Activated naive CD8-positive, alpha-beta T cell treated with anti-CD3 and anti-CD28 coated beads, Interleukin-2, amount 50 U/mL, for 16 hours (primary cell): Measurements from ENCODE around the gene KISS1.

Experiments used
- DNase-seq: peaks from one replicate; pipeline ENCODE4 v3.0.0-alpha.2; 2020; ENCODE audit warnings: low read depth, low spot score

KISS1 gene

GRCh38 chr1:204192046-204192445 lies 4.2 kb downstream of the KISS1 start:
- no peak for DNase-seq

DNA sequence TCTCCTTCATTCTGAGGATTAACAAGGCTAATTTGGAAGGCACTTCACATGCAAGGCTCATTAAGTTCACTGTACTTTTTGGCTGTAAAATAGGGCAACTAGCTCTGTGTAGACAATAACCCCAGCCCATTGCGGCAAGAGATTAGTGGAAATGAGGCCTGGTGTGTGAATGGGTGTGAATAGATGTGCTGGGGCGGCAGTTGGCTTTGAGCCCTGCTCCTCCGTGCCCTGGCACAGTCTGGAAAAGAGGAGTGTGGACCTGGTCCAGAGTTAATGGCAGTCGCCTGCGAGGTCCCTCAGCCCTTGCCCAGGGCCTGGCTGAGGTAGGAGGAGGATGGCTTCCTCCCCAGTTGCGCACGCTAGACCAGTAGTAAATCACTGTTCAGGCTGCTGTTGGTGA lies 4.8 kb downstream of the KISS1 start:
- no peak for DNase-seq

DNA sequence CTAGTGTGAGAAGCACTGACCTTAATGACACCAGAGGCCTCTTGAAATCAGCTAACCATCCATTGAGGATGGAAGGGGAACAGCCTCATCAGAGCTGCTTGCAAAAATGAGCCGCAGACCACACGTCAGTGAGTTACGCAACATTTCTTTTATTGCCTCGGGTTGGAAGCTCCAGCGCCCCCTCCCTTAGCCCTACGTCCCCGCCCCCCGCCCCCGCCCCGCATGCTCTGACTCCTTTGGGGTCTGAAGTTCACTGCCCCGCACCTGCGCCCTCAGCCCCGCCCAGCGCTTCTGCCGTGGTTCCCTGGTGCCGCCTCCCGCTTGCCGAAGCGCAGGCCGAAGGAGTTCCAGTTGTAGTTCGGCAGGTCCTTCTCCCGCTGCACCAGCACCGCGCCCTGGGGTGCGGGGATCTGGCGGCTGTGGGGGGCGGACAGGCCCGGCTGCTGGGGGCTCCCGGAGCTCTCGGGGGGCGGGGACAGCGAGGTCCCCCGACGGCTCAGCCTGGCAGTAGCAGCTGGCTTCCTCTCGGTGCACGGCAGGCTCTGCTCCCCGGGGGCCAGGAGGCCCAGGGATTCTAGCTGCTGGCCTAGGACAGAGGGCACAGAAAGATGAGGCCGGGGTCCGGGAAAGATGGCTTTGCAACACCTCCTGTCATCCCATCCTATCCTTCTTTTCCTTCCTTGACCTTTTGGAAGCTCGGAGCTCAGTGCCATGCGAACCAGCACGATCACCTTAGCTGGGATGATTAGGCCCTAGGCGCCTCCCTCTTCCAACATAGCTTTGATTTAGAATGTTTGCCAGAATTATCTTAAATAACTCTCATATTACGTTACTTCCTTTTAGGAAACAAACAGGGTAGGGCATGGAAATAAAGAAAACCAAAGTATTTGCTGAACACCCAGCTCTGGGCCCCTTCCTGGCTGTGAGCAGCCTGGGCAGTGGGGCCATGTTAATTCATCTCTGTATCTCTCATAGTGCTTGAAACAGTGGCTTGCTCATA lies 5.8 kb downstream of the KISS1 start:
- DNase-seq: no peak

DNA sequence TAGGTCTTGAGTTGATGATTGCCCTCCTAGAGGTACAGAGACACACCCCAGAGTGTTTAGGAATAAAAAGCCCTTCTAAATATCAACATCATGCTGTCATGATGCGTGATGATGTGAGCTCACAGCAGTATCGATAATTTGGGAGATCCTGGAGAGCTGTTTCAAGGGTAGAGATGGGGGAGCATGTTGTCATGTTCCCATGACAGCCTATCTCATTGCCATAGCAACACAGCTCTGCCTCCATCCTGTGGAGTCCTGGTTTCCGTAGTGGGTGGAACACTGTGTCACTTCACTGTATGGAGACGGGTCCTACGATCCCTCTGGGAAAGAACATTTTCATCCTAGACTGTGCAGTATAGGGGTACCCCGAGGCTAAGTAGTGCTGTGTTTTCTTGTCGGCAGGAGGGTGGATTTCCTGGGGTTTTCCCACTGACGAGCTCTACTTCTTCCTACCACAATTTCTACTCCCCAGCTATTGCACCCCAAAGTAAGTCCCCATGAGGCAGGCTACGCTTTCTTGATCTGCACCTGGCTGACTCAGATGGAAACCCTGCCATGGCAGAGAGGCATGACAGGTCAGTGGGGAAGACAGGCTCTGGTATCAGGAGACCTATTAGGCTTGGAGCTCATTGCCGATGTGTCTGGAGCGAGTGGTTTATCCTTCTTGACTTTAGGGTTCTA lies 7.2 kb downstream of the KISS1 start:
- DNase-seq: no peak

DNA sequence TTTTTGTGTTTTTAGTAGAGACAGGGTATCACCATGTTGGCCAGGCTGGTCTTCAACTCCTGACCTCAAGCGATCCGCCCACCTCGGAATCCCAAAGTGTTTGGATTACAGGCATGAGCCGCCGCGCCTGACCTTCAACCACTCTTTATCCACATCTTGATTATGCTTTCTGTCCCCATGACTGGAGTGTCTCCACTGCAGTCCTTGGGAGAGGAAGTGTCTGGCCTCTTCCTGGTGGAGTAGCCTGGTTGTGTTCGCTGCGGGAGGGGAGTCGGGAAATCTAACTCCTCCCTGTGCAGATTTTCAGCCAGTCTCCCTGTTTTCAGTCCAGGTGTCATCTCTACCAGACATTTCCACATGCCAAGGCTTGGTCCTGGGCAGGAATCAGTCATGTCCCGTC lies 9.7 kb downstream of the KISS1 start:
- DNase-seq: no peak

DNA sequence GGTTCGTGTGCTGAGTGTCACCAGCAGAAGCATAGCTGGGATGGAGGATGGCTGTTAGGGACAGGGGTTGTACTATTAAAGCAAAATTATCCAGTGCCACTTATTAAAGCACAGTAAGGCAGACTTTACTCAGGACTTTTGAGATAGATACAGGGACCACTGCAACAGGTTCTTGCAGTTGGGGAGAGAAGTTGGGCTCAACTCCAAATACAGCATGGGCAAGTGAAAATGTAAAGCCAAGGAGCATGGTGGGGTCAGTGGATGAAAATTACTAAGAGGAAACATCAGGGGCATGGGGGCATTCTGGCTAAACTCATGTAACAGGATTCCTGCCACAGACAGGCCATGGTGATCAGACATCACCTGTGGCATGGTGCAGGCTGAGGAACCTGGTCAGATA lies 15.2 kb downstream of the KISS1 start:
- DNase-seq: no peak

- no peak for DNase-seq
Observed at GRCh38 chr1:204180133-204180532, 16.2 kb downstream of the KISS1 start.

- DNase-seq: no peak
Observed at GRCh38 chr1:204178487-204179281, 17.6 kb downstream of the KISS1 start.

DNA sequence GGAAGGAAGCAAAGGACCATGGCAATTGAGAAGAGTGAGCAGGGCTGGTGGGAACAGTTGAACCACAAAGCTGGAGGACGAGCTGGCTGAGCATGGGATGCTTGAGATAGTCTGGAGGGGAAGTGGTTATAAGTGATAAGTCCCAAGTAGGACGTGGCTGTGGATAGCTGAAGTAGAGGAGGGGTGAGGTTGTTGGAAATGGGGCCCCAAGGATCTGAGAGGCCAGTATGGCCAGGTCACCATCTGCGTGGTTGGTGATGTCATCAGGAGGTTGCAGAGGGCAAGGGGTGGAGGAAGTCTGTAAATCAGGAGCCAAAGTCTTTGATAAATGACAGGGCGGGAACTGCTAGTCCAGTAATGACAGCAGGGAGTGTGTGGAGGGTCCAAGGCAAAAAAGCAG lies 19.2 kb downstream of the KISS1 start:
- DNase-seq: no peak

- no peak for DNase-seq
Observed at GRCh38 chr1:204176049-204176448, 20.2 kb downstream of the KISS1 start.

- no peak for DNase-seq
Observed at GRCh38 chr1:204174958-204175357, 21.3 kb downstream of the KISS1 start.

DNA sequence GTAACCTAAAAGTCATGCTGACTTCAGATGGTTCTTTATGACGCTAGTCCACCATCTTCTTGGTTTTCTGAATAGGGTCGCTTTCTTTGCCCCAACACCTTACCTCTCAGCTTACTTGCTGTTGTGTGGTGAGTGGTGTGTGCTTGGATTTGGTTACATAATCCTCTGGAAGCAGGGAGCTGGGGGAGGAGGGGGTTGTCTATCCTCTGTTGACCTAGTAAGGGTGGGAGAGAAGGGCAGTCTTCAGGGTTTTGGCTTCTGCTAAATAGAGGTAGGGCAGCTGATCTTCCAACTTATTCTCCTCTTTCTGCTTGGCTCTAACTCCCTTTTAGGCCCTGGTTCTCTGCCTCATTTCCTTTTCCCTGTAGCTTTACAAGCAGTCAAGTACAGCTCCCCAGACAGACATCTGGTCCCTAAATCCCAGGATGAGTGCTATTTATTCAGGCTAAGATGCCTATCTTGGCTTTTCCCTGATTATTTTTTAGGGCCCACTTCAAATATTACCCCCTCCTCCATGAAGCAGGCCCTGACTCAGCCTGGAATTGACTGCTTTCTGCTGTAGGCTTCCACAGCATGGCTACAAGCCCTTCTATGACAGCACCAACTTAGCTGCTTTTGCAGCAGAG lies 23.8 kb downstream of the KISS1 start:
- no peak for DNase-seq

GRCh38 chr1:204171751-204172178 lies 24.5 kb downstream of the KISS1 start:
- DNase-seq: no peak

DNA sequence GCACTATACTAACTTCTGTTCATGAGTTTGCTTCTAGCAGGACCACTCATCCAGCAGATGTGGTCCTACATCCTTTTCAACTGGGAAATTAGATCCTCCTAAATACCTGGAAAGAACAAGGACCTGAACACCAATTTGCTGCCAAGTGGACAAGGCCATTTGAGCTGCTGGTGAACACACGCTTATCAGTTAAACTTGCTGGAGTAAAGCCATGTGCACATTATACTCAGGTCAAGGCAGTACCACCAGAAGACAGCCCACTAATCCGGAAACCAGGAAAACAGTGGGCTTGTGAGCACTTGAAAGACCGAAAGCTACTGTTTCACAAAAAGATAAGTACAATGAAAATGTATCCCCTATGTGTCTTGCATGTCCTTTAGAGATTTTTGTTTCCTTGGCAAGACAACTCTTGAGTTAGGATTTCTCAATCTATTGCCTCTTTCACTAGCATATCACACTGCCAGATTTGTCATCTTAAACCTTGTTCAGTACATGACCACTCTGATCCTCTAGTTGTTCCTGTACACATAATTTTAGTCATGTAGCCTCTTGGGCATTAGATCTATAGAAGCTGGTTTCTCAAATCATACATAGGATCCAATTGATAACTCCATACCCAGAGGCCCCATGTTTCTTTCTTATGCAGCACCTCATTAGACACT lies 25.7 kb downstream of the KISS1 start:
- no peak for DNase-seq

- DNase-seq: no peak
Observed at GRCh38 chr1:204169858-204170257, 26.4 kb downstream of the KISS1 start.

DNA sequence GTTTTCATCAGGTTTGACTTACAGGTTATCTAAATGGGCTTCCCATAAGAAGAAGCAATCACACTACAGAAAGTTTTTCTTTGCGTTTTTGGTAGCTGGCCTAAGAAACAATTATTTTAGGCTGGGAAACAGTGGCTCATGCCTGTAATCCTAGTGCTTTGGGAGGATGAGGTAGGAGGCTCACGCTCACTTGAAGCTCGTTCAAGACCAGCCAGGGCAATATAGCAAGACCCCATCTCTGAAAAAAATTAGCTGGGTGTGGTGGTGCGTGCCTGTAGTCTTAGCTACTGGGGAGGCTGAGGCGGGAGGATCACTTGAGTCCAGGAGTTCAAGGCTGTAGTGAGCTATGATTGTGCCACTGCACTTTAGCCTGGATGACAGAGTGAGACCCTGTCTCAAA lies 28.6 kb downstream of the KISS1 start:
- no peak for DNase-seq

DNA sequence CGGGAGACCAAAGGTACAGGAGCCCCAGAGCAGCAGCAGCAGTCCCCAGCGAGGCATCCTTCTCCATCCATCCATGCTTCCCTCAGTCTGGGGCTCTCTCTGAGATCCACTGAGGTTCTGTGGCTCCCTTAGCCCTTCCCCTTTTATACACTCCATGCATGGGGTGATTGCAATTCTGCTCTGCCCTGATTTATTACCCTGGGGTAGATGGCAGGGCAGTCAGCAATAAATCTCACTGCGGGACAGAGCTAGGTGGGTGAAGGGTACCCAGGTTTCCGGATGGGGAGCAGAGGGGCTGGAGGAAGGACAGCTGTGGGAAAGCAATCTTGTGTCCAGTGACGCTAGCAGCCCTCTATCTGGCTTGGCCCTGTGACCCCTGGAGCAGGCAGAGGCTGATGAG lies 30.1 kb downstream of the KISS1 start, which contains the start of gene REN:
Gene REN, minus strand, starts transcription at position 119 of the 400 bp plus-strand sequence. Its CDS starts 44 bp downstream, at position 75.
- no peak for DNase-seq

DNA sequence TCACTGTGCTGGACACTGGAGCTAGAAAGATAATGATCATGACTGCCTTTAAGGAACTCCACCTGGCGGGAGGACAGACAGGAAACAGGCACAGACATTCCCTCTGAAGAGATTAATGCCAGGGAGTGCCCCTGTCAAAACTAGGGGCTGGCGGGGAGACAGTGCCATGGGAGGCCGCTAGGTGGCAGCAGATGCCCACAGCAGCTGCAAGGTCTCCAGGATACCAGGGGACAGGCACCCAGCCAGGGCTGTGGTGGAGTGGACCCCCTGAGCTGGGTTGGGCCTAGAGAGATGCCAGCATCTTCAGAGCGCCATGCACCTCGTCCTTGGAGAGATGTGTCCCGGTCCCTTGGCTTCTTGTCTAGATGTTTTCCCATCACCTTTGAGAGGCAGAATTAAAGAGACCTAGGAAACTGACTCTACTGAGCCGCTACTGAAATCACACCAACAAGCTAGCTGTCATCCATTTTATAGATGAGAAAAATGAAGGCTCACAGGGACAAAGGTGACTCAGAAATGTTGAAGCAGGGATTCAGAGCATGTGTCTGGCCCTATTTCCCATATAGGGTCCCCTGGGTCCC lies 33.7 kb downstream of the KISS1 start:
- peak; percentile 60 for DNase-seq

GRCh38 chr1:204161609-204162493 lies 34.4 kb downstream of the KISS1 start:
- no peak for DNase-seq
